Nephron progenitor cell (in vitro differentiated cells): ENCODE data around the gene UQCRC2.
A peak's percentile ranks its signal among the peaks of the same experiment; 100 is the strongest.

Experiments
- DNase-seq: peaks from one replicate; pipeline ENCODE4 v3.0.0; 2021
- H3K27ac Mint-ChIP-seq: 2 replicates; pipeline ENCODE4 v1.8.0; 2021; ENCODE audit warnings: mild to moderate bottlenecking, moderate library complexity, mixed read lengths
- H3K27me3 Mint-ChIP-seq: 2 replicates; pipeline ENCODE4 v1.8.0; 2021; ENCODE audit warnings: mild to moderate bottlenecking, low read depth, mixed read lengths; ENCODE audit not compliant: poor library complexity
- H3K36me3 Mint-ChIP-seq: 2 replicates; pipeline ENCODE4 v1.8.0; 2021; ENCODE audit warnings: low read depth, mixed read lengths
- H3K4me1 Mint-ChIP-seq: 2 replicates; pipeline ENCODE4 v1.8.0; 2021; ENCODE audit warnings: mixed read lengths
- H3K4me3 Mint-ChIP-seq: 2 replicates; pipeline ENCODE4 v1.8.0; 2021; ENCODE audit warnings: mild to moderate bottlenecking, moderate library complexity, mixed read lengths
- H3K9me3 Mint-ChIP-seq: 2 replicates; pipeline ENCODE4 v1.8.0; 2021; ENCODE audit warnings: mild to moderate bottlenecking, moderate library complexity, mixed read lengths
- CTCF ChIP-seq: fragments of 200-600 bp; sonication (generic); IDR thresholded peaks from 2 replicates; pipeline ENCODE4 v1.5.0; 2021; ENCODE audit warnings: antibody characterized with exemption

UQCRC2 gene

GRCh38 chr16:22004341-22004740 is 51.2 kb downstream of the UQCRC2 start:
- peaks cover 62% of the 10 kb centered on the region for H3K27me3 Mint-ChIP-seq
- no peaks in the 10 kb centered on the region for H3K36me3 Mint-ChIP-seq
- no peak overlapping the region for H3K4me3 Mint-ChIP-seq
- no peak overlapping the region for H3K27ac Mint-ChIP-seq
- peaks cover 36% of the 10 kb centered on the region for H3K4me1 Mint-ChIP-seq
- TF ChIP-seq CTCF = no peak
- no peaks in the 10 kb centered on the region for H3K9me3 Mint-ChIP-seq
- DNase-seq = no peak

- no peak overlapping the region for H3K4me3 Mint-ChIP-seq
- no peaks in the 10 kb centered on the region for H3K9me3 Mint-ChIP-seq
- peaks cover 7% of the 10 kb centered on the region for H3K36me3 Mint-ChIP-seq
These were observed 52.6 kb downstream of the UQCRC2 start for GRCh38 chr16:22005746-22006145.

GRCh38 chr16:22006636-22007035 is 53.5 kb downstream of the UQCRC2 start:
- H3K36me3 Mint-ChIP-seq = peaks cover 7% of the 10 kb centered on the region

More at GRCh38 chr16:22005746-22006145, 52.6 kb downstream of the UQCRC2 start:
- DNase-seq = no peak
- H3K4me1 Mint-ChIP-seq = peaks cover 40% of the 10 kb centered on the region
- H3K27ac Mint-ChIP-seq = no peak overlapping the region
- TF ChIP-seq CTCF = no peak
- peaks cover 60% of the 10 kb centered on the region for H3K27me3 Mint-ChIP-seq

GRCh38 chr16:22007159-22007508 is 54.0 kb downstream of the UQCRC2 start:
- TF ChIP-seq CTCF = no peak
- Mint-ChIP-seq H3K36me3 (peaks cover 7% of the 10 kb centered on the region), H3K27ac (no peak overlapping the region), H3K4me3 (peak overlapping the region; percentile 82), H3K27me3 (peaks cover 57% of the 10 kb centered on the region), H3K4me1 (peaks cover 40% of the 10 kb centered on the region), H3K9me3 (no peaks in the 10 kb centered on the region)
- DNase-seq = no peak

More at GRCh38 chr16:22006636-22007035, 53.5 kb downstream of the UQCRC2 start:
- H3K27ac Mint-ChIP-seq = no peak overlapping the region
- H3K4me1 Mint-ChIP-seq = peaks cover 40% of the 10 kb centered on the region
- H3K9me3 Mint-ChIP-seq = no peaks in the 10 kb centered on the region
- peak overlapping the region; percentile 82 for H3K4me3 Mint-ChIP-seq
- DNase-seq = no peak
- peaks cover 57% of the 10 kb centered on the region for H3K27me3 Mint-ChIP-seq
- no peak for TF ChIP-seq CTCF

- TF ChIP-seq CTCF = no peak
- peaks cover 40% of the 10 kb centered on the region for H3K4me1 Mint-ChIP-seq
- peak within 1 kb of the TSS; percentile 94 for H3K4me3 Mint-ChIP-seq
- DNase-seq = peak; percentile 70
- H3K9me3 Mint-ChIP-seq = no peaks in the 10 kb centered on the region
- H3K27me3 Mint-ChIP-seq = peaks cover 55% of the 10 kb centered on the region
- H3K27ac Mint-ChIP-seq = no peak within 1 kb of the TSS
- peaks cover 7% of the 10 kb centered on the region for H3K36me3 Mint-ChIP-seq
These were observed 54.5 kb downstream of the UQCRC2 start, which contains the start of gene MOSMO for GRCh38 chr16:22007509-22008214. TSS of gene MOSMO (plus strand) at chr16:22008111. CDS start at chr16:22008302, 191 bp downstream.
